GM15510 (cell line): ENCODE measurements around the gene UBE2R2.

Experiments
- POLR2A ChIP-seq: IDR thresholded peaks from 3 replicates; pipeline ENCODE4 v1.6.1; 2011; ENCODE audit warnings: borderline replicate concordance; ENCODE audit not compliant: insufficient read length; ENCODE audit errors: extremely low read depth

The UBE2R2 gene

GRCh38 chr9:33939924-33940874 is 123.2 kb downstream of the UBE2R2 start:
- TF ChIP-seq POLR2A, result no peak

- TF ChIP-seq POLR2A, result no peak
Observed at GRCh38 chr9:33942471-33943083, 125.6 kb downstream of the UBE2R2 start.

- TF ChIP-seq POLR2A, result no peak
Observed at GRCh38 chr9:33943389-33943788, 126.4 kb downstream of the UBE2R2 start.

- no peak for TF ChIP-seq POLR2A
Observed at GRCh38 chr9:33946779-33947535, 130.0 kb downstream of the UBE2R2 start.

GRCh38 chr9:33950371-33950770 is 133.4 kb downstream of the UBE2R2 start:
- no peak for TF ChIP-seq POLR2A

GRCh38 chr9:33952066-33952465 is 135.1 kb downstream of the UBE2R2 start:
- TF ChIP-seq POLR2A, result no peak

- TF ChIP-seq POLR2A, result no peak
Observed at GRCh38 chr9:33956544-33956943, 139.6 kb downstream of the UBE2R2 start.

- TF ChIP-seq POLR2A, result no peak
Observed at GRCh38 chr9:33959725-33960124, 142.8 kb downstream of the UBE2R2 start.

GRCh38 chr9:33964086-33964768 is 147.3 kb downstream of the UBE2R2 start:
- no peak for TF ChIP-seq POLR2A
